ENCODE data around the gene TFEC.
"Not testable (repeated sequence)": the region's sequence is repeated elsewhere in the genome, so short reads cannot be mapped to it uniquely, and the experiment has no call there.

GRCh38 chr7:116047261-116047660 lies 16.7 kb upstream of the TFEC start:
- not testable (repeated sequence) for TF ChIP-seq POLR2AphosphoS5 (IDR thresholded peaks at IDR 0.05); CTCF (IDR thresholded peaks at IDR 0.05 in 8 of 11, conservative IDR thresholded peaks at IDR 0.05 in 3 of 11); POLR2A (IDR thresholded peaks at IDR 0.05)

Measured in spleen (tissue), 7 donors.